GM18868 (cell line): Measurements from ENCODE around the gene RGS9.

Experiments used
- ATAC-seq: cut with Tn5 transposase; IDR thresholded peaks from one replicate; pipeline ENCODE4 v1.9.1; 2021; ENCODE audit warnings: mild to moderate bottlenecking, moderate library complexity; ENCODE audit not compliant: unreplicated experiment

The RGS9 gene

GRCh38 chr17:65249774-65250173 is 112.6 kb downstream of the RGS9 start:
- no peak for ATAC-seq

- ATAC-seq, result no peak
Measured at GRCh38 chr17:65254166-65254565, 117.0 kb downstream of the RGS9 start.

GRCh38 chr17:65259281-65259680 is 122.1 kb downstream of the RGS9 start:
- no peak for ATAC-seq

- ATAC-seq, result no peak
Measured at GRCh38 chr17:65259696-65260485, 122.7 kb downstream of the RGS9 start.

GRCh38 chr17:65260626-65261025 is 123.5 kb downstream of the RGS9 start:
- no peak for ATAC-seq

- no peak for ATAC-seq
Measured at GRCh38 chr17:65261152-65261551, 124.0 kb downstream of the RGS9 start.

GRCh38 chr17:65261682-65262636 is 124.8 kb downstream of the RGS9 start:
- no peak for ATAC-seq

GRCh38 chr17:65265276-65265675 is 128.1 kb downstream of the RGS9 start:
- ATAC-seq, result no peak

GRCh38 chr17:65268832-65269231 is 131.7 kb downstream of the RGS9 start:
- ATAC-seq, result no peak

- no peak for ATAC-seq
Measured at GRCh38 chr17:65270499-65271253, 133.5 kb downstream of the RGS9 start.

- no peak for ATAC-seq
Measured at GRCh38 chr17:65271296-65271695, 134.1 kb downstream of the RGS9 start.
